ENCODE results near the gene ETV3. TPM values are rescaled to one million over a fixed set of nuclear protein-coding genes. Genes with fewer than 3 reads are reported as not detected.

The ETV3 gene
- total and polyA plus RNA-seq, 2 of the 4 experiments (the other 2 are of a cell fraction) = 6.4 to 14.7 TPM

DNA sequence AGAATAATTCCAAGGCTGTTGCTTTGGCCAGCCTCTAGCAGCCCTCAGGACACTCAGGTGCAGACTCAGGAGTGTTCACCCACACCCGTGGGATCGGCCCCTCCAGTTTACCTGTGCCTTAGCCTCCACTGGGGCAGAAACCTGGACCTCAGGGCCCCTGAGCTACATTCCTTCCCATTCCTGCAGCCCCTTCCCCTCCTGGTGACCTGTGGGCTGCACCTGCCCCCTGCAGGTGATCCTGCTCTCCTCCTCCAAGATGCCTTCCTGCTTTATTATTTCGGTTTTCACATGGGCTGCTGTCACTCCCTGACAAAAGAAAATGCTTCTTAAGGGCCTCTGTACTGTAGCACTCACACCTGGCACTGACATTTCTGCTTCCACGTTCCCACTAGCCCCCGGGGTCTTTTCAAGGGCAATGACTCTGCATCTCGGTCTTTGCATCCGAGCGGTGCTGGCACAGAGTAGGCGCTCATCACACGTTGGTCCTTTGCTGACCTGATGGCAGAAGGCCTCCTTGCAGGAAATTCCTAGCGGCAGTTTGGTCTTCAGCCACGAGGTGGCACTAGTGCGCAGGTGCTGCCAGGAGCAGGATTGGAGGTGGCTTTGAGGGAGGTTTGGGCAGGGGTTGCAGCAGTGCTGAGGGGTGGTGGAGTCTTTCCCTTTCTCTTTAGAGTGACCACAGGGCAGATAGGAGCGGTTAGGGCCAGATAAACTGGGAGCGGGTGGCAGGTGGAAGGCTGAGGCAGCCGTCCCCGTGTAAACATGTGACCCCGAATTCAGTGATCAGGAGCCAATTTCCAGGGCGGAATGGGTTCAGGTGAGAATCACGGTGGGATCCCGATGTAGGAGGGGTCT is 25.3 kb upstream of the ETV3 start:
- H3K36me3 ChIP-seq (ENCODE audit: control insufficient read depth, insufficient read depth, low read length) = no peaks in the 10 kb centered on the region
- no peak overlapping the region for H3K27ac ChIP-seq (ENCODE audit: insufficient read depth, low read length)
- ChIA-PET POLR2A (ENCODE audit: unreplicated experiment) (no interaction called here), CTCF (no interaction called here)
- H2AK9ac ChIP-seq (replicated peaks; ENCODE audit: low read depth, low read length, poor library complexity) = no peak overlapping the region
- no peaks in the 10 kb centered on the region for H3K9me1 ChIP-seq (ENCODE audit: insufficient read depth, low read length)
- no peak overlapping the region for H3K9ac ChIP-seq (ENCODE audit: low read depth, low read length)
- no peaks in the 10 kb centered on the region for H4K20me1 ChIP-seq (ENCODE audit: insufficient read depth, low read length)
- H3K23ac ChIP-seq (ENCODE audit: low read depth, low read length) = no peak overlapping the region
- TF ChIP-seq SMC3 (IDR thresholded peaks at IDR 0.05; ENCODE audit: low read depth, low read length) = peak; percentile 44; the same call in 1 of the 2 replicates
- TF ChIP-seq RAD21 (IDR thresholded peaks at IDR 0.05; ENCODE audit: low read length) = peak; percentile 51
- TF ChIP-seq MXI1 (IDR thresholded peaks at IDR 0.05; ENCODE audit: borderline replicate concordance, low read depth, low read length) = no peak
- no peak for TF ChIP-seq NFE2L2 (IDR thresholded peaks at IDR 0.05; ENCODE audit: low read depth, low read length)
- TF ChIP-seq RCOR1 (IDR thresholded peaks at IDR 0.05; ENCODE audit: insufficient replicate concordance, low read length) = no peak
- TF ChIP-seq, protein P1, sequence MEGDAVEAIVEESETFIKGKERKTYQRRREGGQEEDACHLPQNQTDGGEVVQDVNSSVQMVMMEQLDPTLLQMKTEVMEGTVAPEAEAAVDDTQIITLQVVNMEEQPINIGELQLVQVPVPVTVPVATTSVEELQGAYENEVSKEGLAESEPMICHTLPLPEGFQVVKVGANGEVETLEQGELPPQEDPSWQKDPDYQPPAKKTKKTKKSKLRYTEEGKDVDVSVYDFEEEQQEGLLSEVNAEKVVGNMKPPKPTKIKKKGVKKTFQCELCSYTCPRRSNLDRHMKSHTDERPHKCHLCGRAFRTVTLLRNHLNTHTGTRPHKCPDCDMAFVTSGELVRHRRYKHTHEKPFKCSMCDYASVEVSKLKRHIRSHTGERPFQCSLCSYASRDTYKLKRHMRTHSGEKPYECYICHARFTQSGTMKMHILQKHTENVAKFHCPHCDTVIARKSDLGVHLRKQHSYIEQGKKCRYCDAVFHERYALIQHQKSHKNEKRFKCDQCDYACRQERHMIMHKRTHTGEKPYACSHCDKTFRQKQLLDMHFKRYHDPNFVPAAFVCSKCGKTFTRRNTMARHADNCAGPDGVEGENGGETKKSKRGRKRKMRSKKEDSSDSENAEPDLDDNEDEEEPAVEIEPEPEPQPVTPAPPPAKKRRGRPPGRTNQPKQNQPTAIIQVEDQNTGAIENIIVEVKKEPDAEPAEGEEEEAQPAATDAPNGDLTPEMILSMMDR (conservative IDR thresholded peaks at IDR 0.05; ENCODE audit: low read depth, low read length) = peak; percentile 78
- no peak overlapping the region for H4K91ac ChIP-seq (ENCODE audit: insufficient read depth, low read depth, low read length)
- H2BK15ac ChIP-seq (ENCODE audit: low read depth, low read length) = no peak overlapping the region
- no peak overlapping the region for H2BK5ac ChIP-seq (ENCODE audit: low read depth, low read length, poor library complexity, severe bottlenecking)
- no peak overlapping the region for H2AK5ac ChIP-seq (ENCODE audit: low read depth, low read length)
- H3K27me3 ChIP-seq (ENCODE audit: control insufficient read depth, insufficient read depth, low read length) = peaks cover 35% of the 10 kb centered on the region
- H3K4me1 ChIP-seq (ENCODE audit: control insufficient read depth, insufficient read depth, low read length) = peaks cover 2% of the 10 kb centered on the region; the same call in 1 of the 2 replicates
- peak; percentile 85 for ATAC-seq (ENCODE audit: low read depth)
- no peak overlapping the region for H3K4me3 ChIP-seq (ENCODE audit: insufficient read depth, low read depth, low read length)
- no peak overlapping the region for H4K5ac ChIP-seq (ENCODE audit: low read depth, low read length)
- WGBS, 2 experiments (ENCODE audit: extremely low coverage in 2 of 2, insufficient read length in 1 of 2) = 4% methylated on average over 7 of the region's 21 CpGs; no CpG with 5 or more reads in 1 of the 2 experiments
- H3K18ac ChIP-seq (ENCODE audit: low read depth, low read length) = no peak overlapping the region
- intact Hi-C loops (cut with micrococcal nuclease) = no loop called here
- H2BK20ac ChIP-seq (ENCODE audit: low read depth, low read length) = no peak overlapping the region
- no peaks in the 10 kb centered on the region for H3K9me3 ChIP-seq (ENCODE audit: control insufficient read depth, insufficient read depth, low read length)
- no peak overlapping the region for H3K56ac ChIP-seq (ENCODE audit: extremely low read depth, insufficient read depth, low read length)
- no peaks in the 10 kb centered on the region for H3K79me1 ChIP-seq (ENCODE audit: low read depth in 1 of 2, low read length in 2 of 2)
- in situ Hi-C loops (cut with MboI; ENCODE audit: low sequenced_read_pairs) = no loop called here
- no peak overlapping the region for H2BK120ac ChIP-seq (ENCODE audit: low read depth, low read length)
- peak; percentile 48 for DNase-seq
- no peak overlapping the region for H3K14ac ChIP-seq (replicated peaks; ENCODE audit: low read depth, low read length)
- H4K8ac ChIP-seq (ENCODE audit: low read depth in 2 of 2, low read length in 2 of 2) = no peak overlapping the region
- H2AFZ ChIP-seq (replicated peaks; ENCODE audit: low read length, poor library complexity) = peak overlapping the region; percentile 66
- dilution Hi-C loops (cut with HindIII; ENCODE audit: low sequenced_read_pairs, unreplicated experiment) = no loop called here
- no TSS peak for BruUV-seq (replicated peaks)
- H3K4me2 ChIP-seq (ENCODE audit: low read depth, low read length) = no peak overlapping the region
- H3K4ac ChIP-seq (ENCODE audit: low read depth, low read length) = no peak overlapping the region
